LNCAP (cell line): ENCODE measurements around the gene TAF12.

Experiments used
- CTCF ChIP-seq: fragments of 450-650 bp; IDR thresholded peaks from 2 replicates; pipeline ENCODE4 v1.5.1; 2017; ENCODE audit warnings: mild to moderate bottlenecking

Gene TAF12

GRCh38 chr1:28646040-28646439 is 3.2 kb upstream of the TAF12 start:
- no peak for TF ChIP-seq CTCF

- TF ChIP-seq CTCF, result no peak
Observed at GRCh38 chr1:28644494-28644893, 1.6 kb upstream of the TAF12 start.

- TF ChIP-seq CTCF, result no peak
Observed at GRCh38 chr1:28642056-28642846, 616 bp downstream of the TAF12 start.

GRCh38 chr1:28640766-28641165 is 2.1 kb downstream of the TAF12 start:
- peak; percentile 38; the same call in 1 of the 2 replicates for TF ChIP-seq CTCF

- TF ChIP-seq CTCF, result no peak
Observed at GRCh38 chr1:28632560-28632959, 10.3 kb downstream of the TAF12 start.

- TF ChIP-seq CTCF, result no peak
Observed at GRCh38 chr1:28631713-28632112, 11.2 kb downstream of the TAF12 start.

GRCh38 chr1:28613175-28613574 is 29.7 kb downstream of the TAF12 start:
- no peak for TF ChIP-seq CTCF

- no peak for TF ChIP-seq CTCF
Observed at GRCh38 chr1:28606771-28607170, 36.1 kb downstream of the TAF12 start.
